ENCODE data around the gene HSD17B4.

- TF ChIP-seq EZH2phosphoT487 (IDR thresholded peaks at IDR 0.05; ENCODE audit: borderline replicate concordance) (no peak), EGR1 (IDR thresholded peaks at IDR 0.05; ENCODE audit: low read depth) (no peak), YY1 (IDR thresholded peaks at IDR 0.05; ENCODE audit: extremely low read depth, insufficient replicate concordance, low read depth, low read length) (no peak), ATF3 (IDR thresholded peaks at IDR 0.05) (no peak), RAD21 (IDR thresholded peaks at IDR 0.05; ENCODE audit: low read depth) (no peak), CTCF (IDR thresholded peaks at IDR 0.05 in 2 of 3, conservative IDR thresholded peaks at IDR 0.05 in 1 of 3; ENCODE audit: borderline replicate concordance in 1 of 3, insufficient read depth in 1 of 3, low read depth in 2 of 3, low read length in 2 of 3) (no peak), POLR2A (IDR thresholded peaks at IDR 0.05; ENCODE audit: borderline replicate concordance, extremely low read depth, insufficient read depth, insufficient read length) (no peak), JUND (IDR thresholded peaks at IDR 0.05) (no peak), REST (IDR thresholded peaks at IDR 0.05; ENCODE audit: low read depth) (no peak), FOSL1 (IDR thresholded peaks at IDR 0.05; ENCODE audit: low read depth) (no peak)
Observed at GRCh38 chr5:119452060-119452372, 281 bp upstream of the HSD17B4 start.

Data from HCT116 (cell line).